Right lobe of liver (tissue), 4 donors: ENCODE data around the gene MTMR12.
A peak's percentile ranks its signal among the peaks of the same experiment; 100 is the strongest.

Experiments
- CTCF ChIP-seq, 4 donors: fragments of 200-600 bp in 3 of 4; fragments of 450-650 bp in 1 of 4; IDR thresholded peaks; one replicate each; pipeline versions ENCODE4 v1.5.1 to v1.8.0; 2016 to 2022; ENCODE audit warnings: antibody characterized with exemption in 4 of 4, mild to moderate bottlenecking in 2 of 4
- POLR2A ChIP-seq: fragments of 450-650 bp; IDR thresholded peaks from one replicate; pipeline ENCODE4 v1.6.1; 2017; ENCODE audit warnings: antibody characterized with exemption, mild to moderate bottlenecking
- donor health status: DM: no; HTN: no; CAD: no.
- donor health status: DM: no; HTN: no; CAD: no.
- donor health status: DM: no; HTN: yes; CAD: no.

DNA sequence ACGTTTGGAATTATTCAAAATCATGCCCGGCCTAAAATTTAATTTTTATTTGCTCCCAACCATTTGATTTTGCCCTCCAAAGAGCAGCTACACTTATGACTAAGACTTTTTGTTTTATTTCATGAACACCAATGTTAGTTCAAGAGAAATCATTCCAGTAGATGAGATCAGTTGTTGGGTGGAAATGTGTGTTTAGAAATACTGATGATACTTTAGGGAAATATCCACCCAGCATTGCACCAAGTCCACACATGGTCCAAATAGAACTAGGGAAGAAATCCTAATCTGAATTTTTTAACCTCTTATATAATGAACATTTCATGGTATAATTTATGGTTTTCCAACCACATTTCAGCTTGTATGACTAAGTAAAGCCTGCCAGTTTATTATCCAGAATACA is 110.3 kb downstream of the MTMR12 start:
- TF ChIP-seq CTCF (IDR thresholded peaks at IDR 0.05) = no peak
- peak; percentile 43 for TF ChIP-seq POLR2A
